Ramos (cell line): Measurements from ENCODE around the gene KIF19.

Experiments
- in situ Hi-C: fragments of 300-500 bp; cut with MboI; formaldehyde crosslinking; loops from one replicate; pipeline ENCODE4 v1.14.3; 2022; ENCODE audit warnings: low sequenced_read_pairs; ENCODE audit not compliant: unreplicated experiment

Gene KIF19

GRCh38 chr17:74360899-74361229, 34.8 kb downstream of the KIF19 start:
- in situ Hi-C loops: no loop called here

DNA sequence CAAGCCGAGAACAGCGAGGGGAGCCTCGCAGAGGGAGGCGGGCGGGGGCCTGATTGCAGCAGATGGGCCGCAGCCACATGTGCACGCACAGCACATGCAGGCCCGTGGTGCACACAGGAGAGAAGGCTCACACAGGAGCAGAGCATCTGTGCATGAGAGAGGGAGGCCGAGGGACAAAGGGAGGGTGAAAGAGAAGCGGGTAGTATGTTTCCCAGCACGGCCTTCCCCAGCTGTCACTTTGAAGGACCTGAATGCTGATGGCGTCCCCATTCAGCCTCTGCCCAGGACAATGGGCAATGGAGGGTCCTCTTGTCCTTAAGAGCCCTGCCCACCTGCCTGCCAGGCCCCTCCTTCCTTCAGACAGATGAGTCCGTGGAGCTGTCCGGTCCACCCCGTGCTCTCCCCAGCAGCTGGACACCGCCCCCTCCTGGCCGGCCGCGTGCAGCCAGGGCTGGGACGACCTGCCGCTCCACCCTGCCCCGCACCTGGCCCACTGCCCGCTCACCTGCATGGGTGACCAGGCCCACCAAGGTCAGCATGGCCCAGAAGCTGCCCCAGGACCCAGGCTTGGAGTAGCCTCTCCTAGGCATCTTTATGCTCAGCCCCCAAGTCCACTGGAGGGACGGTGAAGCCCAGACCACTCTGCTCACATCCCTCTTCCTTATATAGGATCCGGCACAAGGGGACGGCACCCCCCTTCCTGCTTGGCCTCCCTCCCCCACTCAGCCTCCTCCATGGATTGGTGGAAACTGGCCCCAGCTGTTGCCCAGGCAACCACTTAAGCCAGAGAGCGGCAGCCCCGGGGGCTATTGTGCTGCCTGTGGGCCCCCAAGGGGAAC, 35.4 kb downstream of the KIF19 start, which contains the start of gene BTBD17:
Gene BTBD17 (minus strand): TSS at position 639 of the 839 bp plus-strand sequence. CDS start 49 bp downstream, at position 590.
- in situ Hi-C loops: no loop called here

DNA sequence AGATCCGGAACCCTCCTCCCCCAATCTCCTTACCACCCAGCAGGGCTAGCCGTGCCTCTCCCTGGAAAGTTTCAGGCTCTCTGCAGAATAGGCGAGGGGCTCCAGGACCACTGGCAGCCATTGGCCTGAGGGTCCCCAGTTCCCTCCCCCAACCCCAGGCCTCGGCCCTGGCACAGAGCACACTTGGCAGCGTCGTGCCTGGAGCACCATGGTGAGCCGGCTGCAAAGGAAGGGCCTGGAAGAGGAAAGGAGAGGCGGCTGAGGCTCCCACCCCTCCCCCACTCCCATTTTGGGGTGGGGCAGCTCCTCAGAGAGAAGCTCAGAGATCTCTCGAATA, 36.0 kb downstream of the KIF19 start:
- in situ Hi-C loops: no loop called here

GRCh38 chr17:74362810-74363498, 36.9 kb downstream of the KIF19 start:
- in situ Hi-C loops: no loop called here

GRCh38 chr17:74367206-74367605, 41.2 kb downstream of the KIF19 start, which contains the start of gene GPR142:
TSS of gene GPR142 (plus strand) at chr17:74367506. CDS start at chr17:74369541, 2,035 bp downstream.
- in situ Hi-C loops: no loop called here

- in situ Hi-C loops: no loop called here
Observed at GRCh38 chr17:74368341-74369081, 42.5 kb downstream of the KIF19 start.

- in situ Hi-C loops: no loop called here
Observed at GRCh38 chr17:74369221-74369620, 43.2 kb downstream of the KIF19 start.

DNA sequence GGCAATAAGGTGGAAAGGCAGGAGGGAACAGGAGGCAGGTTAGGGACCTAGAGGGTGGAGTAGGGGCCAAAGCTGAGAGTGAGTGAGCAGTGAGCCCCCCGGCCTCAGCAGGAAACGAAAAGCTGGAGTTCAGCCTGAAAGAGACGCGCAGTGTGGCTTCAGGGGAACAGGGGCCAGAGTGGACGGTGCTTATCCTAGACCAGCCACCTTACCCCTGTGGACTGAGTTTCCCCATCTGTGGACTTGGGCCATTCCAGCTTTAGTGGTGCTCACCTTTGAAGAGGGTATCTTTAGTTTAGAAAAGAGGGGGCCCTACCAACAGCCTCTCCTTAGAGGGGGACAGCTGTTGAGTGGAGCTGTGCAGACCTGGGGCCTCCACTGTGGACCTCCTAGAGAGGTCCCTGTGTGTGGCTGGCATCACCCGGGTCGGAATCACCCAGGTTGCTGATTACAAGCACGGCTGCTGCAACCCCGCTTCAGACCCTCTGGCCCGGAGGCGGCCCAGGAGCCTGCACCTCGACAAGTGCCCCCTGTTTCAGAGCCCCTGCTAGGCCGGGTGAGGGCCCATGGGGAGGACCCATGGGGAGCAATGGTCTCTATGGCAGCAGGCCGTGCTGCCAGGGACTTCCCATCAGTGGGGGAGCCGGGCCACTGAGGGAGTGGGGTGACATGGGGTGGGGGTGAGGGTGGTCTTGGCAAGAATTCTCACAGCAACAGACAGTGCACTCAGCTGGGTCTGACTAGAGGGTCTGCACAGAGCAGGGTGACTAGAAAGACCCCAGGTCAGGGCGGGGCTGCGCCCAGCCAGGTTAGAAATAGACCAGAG, 43.9 kb downstream of the KIF19 start:
- in situ Hi-C loops: no loop called here

DNA sequence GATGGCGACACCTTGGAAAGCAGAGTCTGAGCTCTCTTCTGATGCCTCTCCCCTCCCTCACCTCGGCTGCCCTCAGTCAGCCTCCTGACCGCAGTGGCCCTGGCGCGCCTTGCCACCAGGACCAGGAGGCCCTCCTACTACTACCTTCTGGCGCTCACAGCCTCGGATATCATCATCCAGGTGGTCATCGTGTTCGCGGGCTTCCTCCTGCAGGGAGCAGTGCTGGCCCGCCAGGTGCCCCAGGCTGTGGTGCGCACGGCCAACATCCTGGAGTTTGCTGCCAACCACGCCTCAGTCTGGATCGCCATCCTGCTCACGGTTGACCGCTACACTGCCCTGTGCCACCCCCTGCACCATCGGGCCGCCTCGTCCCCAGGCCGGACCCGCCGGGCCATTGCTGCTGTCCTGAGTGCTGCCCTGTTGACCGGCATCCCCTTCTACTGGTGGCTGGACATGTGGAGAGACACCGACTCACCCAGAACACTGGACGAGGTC, 45.7 kb downstream of the KIF19 start:
- in situ Hi-C loops: no loop called here

DNA sequence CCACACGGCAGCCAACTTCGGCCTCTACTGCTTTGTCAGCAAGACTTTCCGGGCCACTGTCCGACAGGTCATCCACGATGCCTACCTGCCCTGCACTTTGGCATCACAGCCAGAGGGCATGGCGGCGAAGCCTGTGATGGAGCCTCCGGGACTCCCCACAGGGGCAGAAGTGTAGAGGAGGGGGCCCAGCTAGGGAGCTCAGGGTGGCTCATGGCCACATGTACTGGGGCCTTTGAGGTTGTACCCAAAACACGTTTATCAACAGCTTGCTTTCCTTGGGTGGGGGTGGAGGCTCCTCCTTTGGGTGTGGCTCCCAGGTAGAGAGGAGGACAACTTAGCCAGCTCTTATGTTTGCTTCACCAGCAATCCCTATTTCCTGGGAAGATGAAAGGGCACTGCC, 46.4 kb downstream of the KIF19 start:
- in situ Hi-C loops: no loop called here

DNA sequence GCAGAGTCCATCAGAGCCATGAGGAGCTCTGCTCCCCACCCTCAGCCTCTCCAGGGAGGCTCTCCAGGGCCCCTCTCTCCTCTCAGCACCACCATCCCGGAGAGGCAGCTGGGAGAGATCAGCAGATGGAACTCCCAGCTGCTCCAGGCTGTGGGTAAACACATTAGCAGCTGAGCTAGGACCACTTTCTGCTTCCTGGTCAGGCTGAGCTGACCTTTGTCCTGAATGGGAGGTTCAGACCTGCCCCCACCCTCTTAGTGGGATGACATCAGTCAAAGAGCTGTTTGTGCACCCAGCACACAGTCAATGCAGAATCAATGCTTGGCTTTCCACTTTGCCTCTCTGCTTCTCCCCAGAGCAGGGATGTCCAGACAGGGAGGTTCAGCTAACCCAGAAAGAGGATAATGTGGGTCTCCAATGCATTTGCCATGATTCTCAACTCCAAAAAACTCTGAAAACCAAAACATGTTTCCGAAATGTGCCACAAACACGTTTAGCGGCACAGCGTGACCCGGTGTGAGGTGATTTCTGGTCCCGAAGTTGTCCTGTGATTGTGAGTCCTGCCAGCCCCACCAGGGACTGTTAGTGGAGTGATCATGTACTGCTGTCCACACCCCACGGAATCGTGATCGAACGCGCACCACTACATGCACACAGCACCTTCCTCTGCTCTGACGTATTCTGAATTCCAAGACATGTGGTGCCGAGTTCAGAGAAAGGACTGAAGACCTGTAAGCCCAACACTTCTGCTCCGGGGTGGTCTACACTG, 48.0 kb downstream of the KIF19 start:
- in situ Hi-C loops: no loop called here

- in situ Hi-C loops: no loop called here
Observed at GRCh38 chr17:74374858-74375257, 48.8 kb downstream of the KIF19 start.

- in situ Hi-C loops: no loop called here
Observed at GRCh38 chr17:74379495-74380085, 53.6 kb downstream of the KIF19 start.

DNA sequence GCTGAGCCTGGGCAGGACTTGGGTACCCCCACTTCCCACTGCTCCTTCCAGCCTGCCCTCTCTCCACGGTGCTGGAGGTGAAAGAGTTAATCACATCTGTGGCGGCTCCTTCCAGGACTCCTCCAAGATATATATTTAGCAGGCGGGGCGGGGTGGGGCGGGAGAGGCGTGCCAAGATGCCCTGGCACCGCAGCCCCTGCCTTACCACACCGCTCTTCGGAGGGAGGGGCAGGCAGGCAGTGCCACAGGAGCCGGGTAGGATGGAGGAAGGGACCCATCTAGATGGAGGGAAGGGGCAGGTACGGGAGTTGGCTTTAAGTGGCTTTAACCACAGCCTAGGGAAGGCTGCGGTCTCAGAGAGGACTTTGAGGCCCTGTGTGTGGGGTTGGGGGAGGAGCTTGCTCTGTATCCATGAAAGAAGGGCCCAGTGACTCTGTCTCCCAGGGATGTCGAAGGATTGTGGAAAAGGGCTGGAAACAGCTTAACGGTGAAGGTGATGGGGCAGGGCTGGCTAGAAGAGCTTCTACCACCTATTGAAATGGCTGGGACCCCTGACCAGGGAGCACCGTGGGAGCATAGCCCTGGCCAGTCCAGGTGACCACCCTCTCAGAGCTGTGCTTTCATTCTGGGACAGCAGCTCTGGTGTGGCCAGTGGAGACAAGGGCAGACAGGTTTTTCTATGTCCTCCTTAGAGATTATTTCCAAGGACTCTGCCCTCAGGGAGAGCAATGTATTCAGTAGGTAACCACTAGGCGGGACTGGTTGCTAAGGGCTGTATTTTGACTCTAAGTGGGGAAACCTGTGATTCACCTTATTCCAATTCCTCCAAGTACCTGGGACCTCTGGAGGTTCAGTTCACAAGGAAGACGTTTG, 54.3 kb downstream of the KIF19 start:
- in situ Hi-C loops: no loop called here

GRCh38 chr17:74380959-74381808, 55.2 kb downstream of the KIF19 start:
- in situ Hi-C loops: no loop called here

DNA sequence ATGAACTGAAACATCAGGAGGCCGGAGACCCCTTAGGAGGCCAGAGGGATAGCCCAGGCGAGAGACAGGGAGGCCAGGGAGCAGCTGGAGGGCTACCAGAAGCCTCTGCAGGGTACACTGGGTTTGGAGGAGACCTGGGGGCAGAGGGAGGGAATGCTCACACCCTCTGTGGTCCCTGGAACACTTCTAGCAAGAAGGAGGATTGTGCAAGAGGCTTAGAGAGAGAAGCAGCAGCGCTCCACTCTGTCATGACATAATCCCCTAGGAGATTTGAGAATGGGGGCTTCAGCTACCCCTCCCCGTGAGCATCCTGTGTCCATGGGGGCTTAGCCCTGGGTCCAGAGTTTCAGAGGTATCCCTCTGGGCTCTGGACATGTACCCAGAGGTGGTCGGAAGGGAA, 57.1 kb downstream of the KIF19 start:
- in situ Hi-C loops: no loop called here

DNA sequence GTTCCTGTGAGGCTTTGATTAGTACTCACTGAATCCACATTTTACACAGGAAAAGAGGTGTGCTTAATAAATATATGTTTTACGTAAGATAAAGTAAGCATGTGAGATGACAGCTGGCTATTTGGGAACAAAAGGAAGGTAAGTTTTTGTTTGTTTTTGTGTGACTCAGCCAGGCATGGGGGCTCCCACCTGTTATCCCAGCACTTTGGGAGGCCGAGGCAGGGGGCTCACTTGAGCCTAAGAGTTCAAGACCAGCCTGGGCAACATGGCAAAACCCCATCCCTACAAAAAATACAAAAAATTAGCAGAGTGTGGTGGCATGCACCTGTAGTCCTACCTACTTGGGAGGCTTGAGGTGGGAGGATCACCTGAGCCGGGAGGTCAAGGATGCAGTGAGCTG, 59.2 kb downstream of the KIF19 start:
- in situ Hi-C loops: no loop called here
